GM19351 (cell line): ENCODE results near the gene HUNK.

Experiments
- ATAC-seq: cut with Tn5 transposase; IDR thresholded peaks from one replicate; pipeline ENCODE4 v1.9.1; 2021; ENCODE audit warnings: mild to moderate bottlenecking, moderate library complexity; ENCODE audit not compliant: unreplicated experiment

Gene HUNK

GRCh38 chr21:31948676-31949075 lies 75.9 kb downstream of the HUNK start:
- no peak for ATAC-seq

- ATAC-seq, result no peak
Observed at GRCh38 chr21:31952828-31953227, 80.0 kb downstream of the HUNK start.

GRCh38 chr21:31957631-31958030 lies 84.8 kb downstream of the HUNK start:
- ATAC-seq, result no peak

GRCh38 chr21:31959881-31960280 lies 87.1 kb downstream of the HUNK start:
- ATAC-seq, result no peak

GRCh38 chr21:31961027-31961426 lies 88.2 kb downstream of the HUNK start:
- ATAC-seq, result no peak

- no peak for ATAC-seq
Observed at GRCh38 chr21:31961704-31962103, 88.9 kb downstream of the HUNK start.

GRCh38 chr21:31964692-31965091 lies 91.9 kb downstream of the HUNK start:
- no peak for ATAC-seq

GRCh38 chr21:31967334-31967733 lies 94.5 kb downstream of the HUNK start:
- ATAC-seq, result no peak

GRCh38 chr21:31972622-31973021 lies 99.8 kb downstream of the HUNK start:
- ATAC-seq, result no peak

- ATAC-seq, result no peak
Observed at GRCh38 chr21:31973402-31973944, 100.7 kb downstream of the HUNK start.

GRCh38 chr21:31974454-31974985 lies 101.7 kb downstream of the HUNK start:
- ATAC-seq, result peak; percentile 47

GRCh38 chr21:31975491-31975890 lies 102.7 kb downstream of the HUNK start:
- ATAC-seq, result no peak

GRCh38 chr21:31977816-31978215 lies 105.0 kb downstream of the HUNK start:
- no peak for ATAC-seq

GRCh38 chr21:31983120-31983519 lies 110.3 kb downstream of the HUNK start:
- no peak for ATAC-seq

GRCh38 chr21:31983554-31983953 lies 110.7 kb downstream of the HUNK start:
- ATAC-seq, result no peak

GRCh38 chr21:31985398-31985797 lies 112.6 kb downstream of the HUNK start:
- ATAC-seq, result no peak

- no peak for ATAC-seq
Observed at GRCh38 chr21:31986035-31986856, 113.4 kb downstream of the HUNK start.

- ATAC-seq, result no peak
Observed at GRCh38 chr21:31987696-31988095, 114.9 kb downstream of the HUNK start.

GRCh38 chr21:31988492-31989290 lies 115.9 kb downstream of the HUNK start:
- no peak for ATAC-seq

GRCh38 chr21:31991356-31992331 lies 118.8 kb downstream of the HUNK start:
- no peak for ATAC-seq
